ENCODE results near the gene CNN3. TPM values are rescaled to one million over a fixed set of nuclear protein-coding genes. Genes with fewer than 3 reads are reported as not detected.

CNN3 gene
- total RNA-seq, 1 donor: 316 TPM

Other genes starting within 250 kb of the CNN3 start
- 2.9 and 7.1 TPM in 2 replicates for gene SLC44A3, start 106.8 kb downstream of the CNN3 start, total RNA-seq
- gene ALG14, start 145.8 kb upstream of the CNN3 start, total RNA-seq: 1.4 and 2.7 TPM in 2 replicates
- 2.2 and 2.4 TPM in 2 replicates for gene TLCD4, start 190.2 kb upstream of the CNN3 start, total RNA-seq

Data from osteoblast (primary cell).